ENCODE results near the gene SCRT2. TPM values are rescaled to one million over a fixed set of nuclear protein-coding genes. Genes with fewer than 3 reads are reported as not detected.

SCRT2 gene
- polyA plus RNA-seq, 3 donors = not detected

GRCh38 chr20:634148-634925, 41.3 kb downstream of the SCRT2 start:
- Mint-ChIP-seq H3K27me3 (ENCODE audit: low read depth in 3 of 3) (peaks cover 3 to 11% (median 7%) of the 10 kb centered on the region in 3 donors), H3K9me3 (no peaks in the 10 kb centered on the region), H3K4me3 (peak overlapping the region in 1 of 2 donors; percentile 35), H3K4me1 (no peaks in the 10 kb centered on the region), H3K27ac (peak overlapping the region in 2 of 7 donors; percentile 16 to 17), H3K36me3 (no peaks in the 10 kb centered on the region)
- no peak overlapping the region for H3K4me2 ChIP-seq (replicated peaks; ENCODE audit: extremely low read depth, low read length, poor library complexity, severe bottlenecking)
- DNase-seq = no peak
- no peak overlapping the region for H3K27ac ChIP-seq (ENCODE audit: low read depth in 1 of 2, low read length in 2 of 2)
- 89% methylated on average over 12 of the region's 14 CpGs for WGBS (ENCODE audit: insufficient coverage)
- H3K9ac ChIP-seq (ENCODE audit: insufficient read depth, low read length, poor library complexity, severe bottlenecking) = no peak overlapping the region
- H2AFZ ChIP-seq (ENCODE audit: insufficient read depth, low read depth, low read length, poor library complexity, severe bottlenecking) = no peak overlapping the region
- no peak for TF ChIP-seq CTCF (IDR thresholded peaks at IDR 0.05)
- no peaks in the 10 kb centered on the region for H3K27me3 ChIP-seq (ENCODE audit: control insufficient read depth in 2 of 2, insufficient read depth in 2 of 2, low read length in 2 of 2)
- no peaks in the 10 kb centered on the region for H3K79me2 ChIP-seq (ENCODE audit: insufficient read depth, low read length)
- no peaks in the 10 kb centered on the region for H4K20me1 ChIP-seq (ENCODE audit: insufficient read depth, low read length)
- H3K9me3 ChIP-seq (replicated peaks in 1 of 2; ENCODE audit: control insufficient read depth in 1 of 2, insufficient read depth in 1 of 2, low read length in 2 of 2) = no peaks in the 10 kb centered on the region
- H3K4me3 ChIP-seq (replicated peaks in 1 of 3; ENCODE audit: low read depth in 2 of 3, low read length in 3 of 3) = no peak overlapping the region
- H3K36me3 ChIP-seq (replicated peaks in 1 of 2; ENCODE audit: control insufficient read depth in 1 of 2, insufficient read depth in 2 of 2, low read length in 2 of 2) = no peaks in the 10 kb centered on the region
- H3K4me1 ChIP-seq (ENCODE audit: control insufficient read depth in 1 of 2, insufficient read depth in 2 of 2, low read length in 2 of 2) = no peaks in the 10 kb centered on the region
- intact Hi-C loops (cut with micrococcal nuclease) = no loop called here

GRCh38 chr20:631101-631500, 44.5 kb downstream of the SCRT2 start:
- Histone ChIP-seq H3K9ac (ENCODE audit: insufficient read depth, low read length, poor library complexity, severe bottlenecking) (no peak overlapping the region), H3K79me2 (ENCODE audit: insufficient read depth, low read length) (no peaks in the 10 kb centered on the region), H3K27me3 (ENCODE audit: control insufficient read depth in 2 of 2, insufficient read depth in 2 of 2, low read length in 2 of 2) (no peaks in the 10 kb centered on the region), H3K4me1 (ENCODE audit: control insufficient read depth in 1 of 2, insufficient read depth in 2 of 2, low read length in 2 of 2) (no peaks in the 10 kb centered on the region), H2AFZ (ENCODE audit: insufficient read depth, low read depth, low read length, poor library complexity, severe bottlenecking) (no peak overlapping the region), H3K36me3 (replicated peaks in 1 of 2; ENCODE audit: control insufficient read depth in 1 of 2, insufficient read depth in 2 of 2, low read length in 2 of 2) (no peaks in the 10 kb centered on the region), H3K27ac (ENCODE audit: low read depth in 1 of 2, low read length in 2 of 2) (no peak overlapping the region), H4K20me1 (ENCODE audit: insufficient read depth, low read length) (no peaks in the 10 kb centered on the region), H3K9me3 (replicated peaks in 1 of 2; ENCODE audit: control insufficient read depth in 1 of 2, insufficient read depth in 1 of 2, low read length in 2 of 2) (no peaks in the 10 kb centered on the region), H3K4me2 (replicated peaks; ENCODE audit: extremely low read depth, low read length, poor library complexity, severe bottlenecking) (no peak overlapping the region), H3K4me3 (replicated peaks in 1 of 3; ENCODE audit: low read depth in 2 of 3, low read length in 3 of 3) (no peak overlapping the region)
- no peak for TF ChIP-seq CTCF (IDR thresholded peaks at IDR 0.05)
- intact Hi-C loops (cut with micrococcal nuclease) = no loop called here
- Mint-ChIP-seq H3K27me3 (ENCODE audit: low read depth in 3 of 3) (peaks cover 3 to 6% (median 3%) of the 10 kb centered on the region in 3 donors), H3K4me1 (no peaks in the 10 kb centered on the region), H3K9me3 (peaks cover 0 to 3% (median 0%) of the 10 kb centered on the region in 7 donors), H3K4me3 (no peak overlapping the region), H3K36me3 (no peaks in the 10 kb centered on the region), H3K27ac (no peak overlapping the region)
- WGBS (ENCODE audit: insufficient coverage) = no CpG with 5 or more reads among the region's 1 CpG
- no peak for DNase-seq
